ENCODE data around the gene NUP133.
A peak's percentile ranks its signal among the peaks of the same experiment; 100 is the strongest.
"Not testable (repeated sequence)": the region's sequence is repeated elsewhere in the genome, so short reads cannot be mapped to it uniquely, and the experiment has no call there.

NUP133 gene

GRCh38 chr1:229507951-229508822 lies at the start of gene NUP133:
Gene NUP133 (minus strand): TSS chr1:229508341. CDS start chr1:229508249, 92 bp downstream.
- DNase-seq = peak; percentile 99

GRCh38 chr1:229557200-229557850 lies 49.2 kb upstream of the NUP133 start:
- DNase-seq = no peak

GRCh38 chr1:229554886-229555621 lies 46.9 kb upstream of the NUP133 start:
- DNase-seq = no peak

- no peak for DNase-seq
These were observed 45.5 kb upstream of the NUP133 start for GRCh38 chr1:229553621-229554130.

GRCh38 chr1:229552732-229553131 lies 44.6 kb upstream of the NUP133 start:
- DNase-seq = no peak

- DNase-seq = no peak
These were observed 42.8 kb upstream of the NUP133 start for GRCh38 chr1:229550812-229551567.

GRCh38 chr1:229547542-229547941 lies 39.4 kb upstream of the NUP133 start:
- no peak for DNase-seq

- no peak for DNase-seq
These were observed 36.4 kb upstream of the NUP133 start for GRCh38 chr1:229544587-229544986.

GRCh38 chr1:229539863-229540506 lies 31.8 kb upstream of the NUP133 start:
- no peak for DNase-seq

GRCh38 chr1:229538945-229539344 lies 30.8 kb upstream of the NUP133 start:
- DNase-seq = no peak

GRCh38 chr1:229537894-229538293 lies 29.8 kb upstream of the NUP133 start:
- DNase-seq = no peak

GRCh38 chr1:229536982-229537381 lies 28.8 kb upstream of the NUP133 start:
- DNase-seq = no peak

- no peak for DNase-seq
These were observed 27.1 kb upstream of the NUP133 start for GRCh38 chr1:229535230-229535629.

- no peak for DNase-seq
These were observed 23.2 kb upstream of the NUP133 start for GRCh38 chr1:229531326-229531725.

- no peak for DNase-seq
These were observed 21.5 kb upstream of the NUP133 start for GRCh38 chr1:229529639-229530038.

- DNase-seq = no peak
These were observed 18.6 kb upstream of the NUP133 start for GRCh38 chr1:229526695-229527094.

- no peak for DNase-seq
These were observed 14.9 kb upstream of the NUP133 start for GRCh38 chr1:229523052-229523451.

- peak; percentile 32 for DNase-seq
These were observed 6.6 kb upstream of the NUP133 start for GRCh38 chr1:229514578-229515275.

GRCh38 chr1:229511625-229512024 lies 3.5 kb upstream of the NUP133 start:
- not testable (repeated sequence) for DNase-seq

- not testable (repeated sequence) for DNase-seq
These were observed 3.1 kb upstream of the NUP133 start for GRCh38 chr1:229511201-229511600.

GRCh38 chr1:229509576-229509975 lies 1.4 kb upstream of the NUP133 start:
- DNase-seq = no peak

Data from stimulated activated CD4-positive, alpha-beta T cell treated with anti-CD3 and anti-CD28 coated beads, Interleukin-12 subunit alpha, Interleukin-12 subunit beta, amount 100 ng/mL, for 4 hours (primary cell).